Activated T-cell treated with anti-CD3 and anti-CD28 coated beads, Interleukin-2, amount 50 U/mL, for 24 hours (primary cell): ENCODE results near the gene C12orf56.

Source experiments
- DNase-seq: peaks from one replicate; pipeline ENCODE4 v3.0.0-alpha.2; 2020
- H3K27ac Mint-ChIP-seq: 2 replicates; pipeline ENCODE4 v1.8.0; 2020; ENCODE audit warnings: mild to moderate bottlenecking, mixed read lengths
- H3K27me3 Mint-ChIP-seq: 2 replicates; pipeline ENCODE4 v1.8.0; 2020; ENCODE audit warnings: mixed read lengths
- H3K36me3 Mint-ChIP-seq: 2 replicates; pipeline ENCODE4 v1.8.0; 2020; ENCODE audit warnings: low read depth, mixed read lengths
- H3K4me1 Mint-ChIP-seq: 2 replicates; pipeline ENCODE4 v1.8.0; 2020; ENCODE audit warnings: low read depth, mixed read lengths
- H3K4me3 Mint-ChIP-seq: 2 replicates; pipeline ENCODE4 v1.8.0; 2020; ENCODE audit warnings: mild to moderate bottlenecking, moderate library complexity, mixed read lengths
- H3K9me3 Mint-ChIP-seq: 2 replicates; pipeline ENCODE4 v1.8.0; 2020; ENCODE audit warnings: mixed read lengths

C12orf56 gene

DNA sequence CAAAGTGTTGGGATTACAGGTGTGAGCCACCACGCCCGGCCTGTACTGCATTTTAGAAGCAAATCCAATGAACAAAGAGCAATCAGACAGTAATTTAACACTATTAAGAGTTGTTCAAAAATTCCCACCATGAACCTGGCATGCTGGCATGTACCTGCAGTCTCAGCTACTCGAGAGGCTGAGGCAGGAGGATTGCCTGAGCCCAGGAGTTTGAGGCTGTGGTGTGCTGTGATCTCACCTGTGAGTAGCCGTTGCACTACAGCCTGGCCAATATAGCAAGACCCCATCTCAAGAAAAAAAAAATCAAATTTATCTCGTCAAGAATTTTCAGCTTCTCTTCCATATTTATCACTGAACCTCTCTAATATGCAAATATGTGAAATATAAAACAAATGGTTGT lies 128.7 kb downstream of the C12orf56 start:
- Mint-ChIP-seq H3K4me3 (no peak overlapping the region), H3K36me3 (no peaks in the 10 kb centered on the region), H3K27ac (no peak overlapping the region), H3K9me3 (no peaks in the 10 kb centered on the region), H3K4me1 (no peaks in the 10 kb centered on the region), H3K27me3 (no peaks in the 10 kb centered on the region)
- DNase-seq: no peak

GRCh38 chr12:64258576-64258975 lies 132.0 kb downstream of the C12orf56 start:
- no peaks in the 10 kb centered on the region for H3K36me3 Mint-ChIP-seq
- H3K4me1 Mint-ChIP-seq: no peaks in the 10 kb centered on the region
- no peak for DNase-seq
- H3K27me3 Mint-ChIP-seq: no peaks in the 10 kb centered on the region
- no peak overlapping the region for H3K27ac Mint-ChIP-seq
- no peaks in the 10 kb centered on the region for H3K9me3 Mint-ChIP-seq
- H3K4me3 Mint-ChIP-seq: no peak overlapping the region

DNA sequence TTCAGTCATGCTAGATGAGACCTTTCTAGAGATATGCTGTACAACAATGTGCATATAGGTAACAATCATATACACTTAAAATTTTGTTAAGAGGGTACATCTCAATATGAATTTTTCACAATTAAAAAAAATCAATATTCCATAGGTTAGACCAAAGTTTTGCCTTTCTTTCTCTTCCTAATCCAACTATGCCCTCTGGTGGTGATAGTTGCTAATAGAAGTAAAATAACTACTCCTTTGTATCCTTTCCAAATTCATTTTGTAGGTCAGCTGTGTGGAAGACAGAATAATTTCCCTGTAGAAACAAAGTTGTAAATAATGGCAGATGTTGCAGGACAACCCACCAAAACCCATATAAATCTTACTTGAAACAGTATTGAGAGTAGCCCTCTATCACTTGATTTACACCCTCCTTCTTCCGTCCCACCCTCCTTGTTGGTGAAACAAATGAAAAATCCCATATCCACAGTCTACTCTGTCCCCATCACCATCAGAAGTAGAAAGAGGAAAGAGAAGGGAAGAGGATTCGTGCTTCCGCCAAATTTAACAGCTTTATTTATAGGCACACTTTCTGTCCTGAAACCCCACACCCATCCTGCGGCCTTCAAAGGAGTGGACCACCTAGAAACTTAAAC lies 134.3 kb downstream of the C12orf56 start:
- no peak overlapping the region for H3K4me3 Mint-ChIP-seq
- no peaks in the 10 kb centered on the region for H3K4me1 Mint-ChIP-seq
- no peaks in the 10 kb centered on the region for H3K9me3 Mint-ChIP-seq
- DNase-seq: no peak
- H3K27me3 Mint-ChIP-seq: no peaks in the 10 kb centered on the region
- no peaks in the 10 kb centered on the region for H3K36me3 Mint-ChIP-seq
- H3K27ac Mint-ChIP-seq: no peak overlapping the region

- no peak for DNase-seq
- H3K4me1 Mint-ChIP-seq: no peaks in the 10 kb centered on the region
- no peaks in the 10 kb centered on the region for H3K9me3 Mint-ChIP-seq
- no peak overlapping the region for H3K27ac Mint-ChIP-seq
- H3K4me3 Mint-ChIP-seq: no peak overlapping the region
- H3K36me3 Mint-ChIP-seq: no peaks in the 10 kb centered on the region
- H3K27me3 Mint-ChIP-seq: no peaks in the 10 kb centered on the region
Measured at GRCh38 chr12:64255249-64255648, 135.3 kb downstream of the C12orf56 start.

DNA sequence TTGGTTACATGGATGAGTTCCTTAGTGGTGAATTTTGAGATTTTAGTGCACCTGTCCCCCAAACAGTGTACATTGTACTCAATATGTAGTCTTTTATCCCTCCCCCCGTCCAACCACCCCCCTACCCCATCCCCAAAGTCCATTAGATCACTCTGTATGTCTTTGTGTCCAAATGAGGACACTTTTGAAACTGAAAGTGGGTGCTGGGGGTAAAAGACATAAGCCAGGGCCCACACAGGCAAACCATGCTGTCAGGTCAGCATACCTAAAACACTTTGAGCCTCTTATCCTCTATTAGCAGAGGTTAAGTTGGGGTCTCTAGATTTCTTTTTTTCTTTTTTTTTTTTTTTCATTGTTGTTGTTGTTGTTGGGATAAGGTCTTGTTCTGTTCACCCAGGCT lies 137.2 kb downstream of the C12orf56 start:
- Mint-ChIP-seq H3K9me3 (no peaks in the 10 kb centered on the region), H3K36me3 (no peaks in the 10 kb centered on the region), H3K27me3 (no peaks in the 10 kb centered on the region), H3K4me3 (no peak overlapping the region), H3K27ac (no peak overlapping the region), H3K4me1 (no peaks in the 10 kb centered on the region)
- DNase-seq: no peak

- no peak overlapping the region for H3K4me3 Mint-ChIP-seq
- no peaks in the 10 kb centered on the region for H3K36me3 Mint-ChIP-seq
- no peaks in the 10 kb centered on the region for H3K4me1 Mint-ChIP-seq
- no peak overlapping the region for H3K27ac Mint-ChIP-seq
- H3K9me3 Mint-ChIP-seq: no peaks in the 10 kb centered on the region
- DNase-seq: no peak
- H3K27me3 Mint-ChIP-seq: no peaks in the 10 kb centered on the region
Measured at GRCh38 chr12:64252681-64253080, 137.9 kb downstream of the C12orf56 start.

- Mint-ChIP-seq H3K4me1 (no peaks in the 10 kb centered on the region), H3K4me3 (no peak overlapping the region), H3K9me3 (no peaks in the 10 kb centered on the region), H3K27ac (no peak overlapping the region), H3K27me3 (no peaks in the 10 kb centered on the region), H3K36me3 (no peaks in the 10 kb centered on the region)
- no peak for DNase-seq
Measured at GRCh38 chr12:64243809-64244208, 146.7 kb downstream of the C12orf56 start.

- H3K27ac Mint-ChIP-seq: no peak overlapping the region
- H3K36me3 Mint-ChIP-seq: no peaks in the 10 kb centered on the region
- no peak for DNase-seq
- H3K4me1 Mint-ChIP-seq: no peaks in the 10 kb centered on the region
- H3K9me3 Mint-ChIP-seq: no peaks in the 10 kb centered on the region
- H3K4me3 Mint-ChIP-seq: no peak overlapping the region
- H3K27me3 Mint-ChIP-seq: peaks cover 6% of the 10 kb centered on the region
Measured at GRCh38 chr12:64240781-64241180, 149.8 kb downstream of the C12orf56 start.

GRCh38 chr12:64237382-64237781 lies 153.2 kb downstream of the C12orf56 start:
- Mint-ChIP-seq H3K36me3 (no peaks in the 10 kb centered on the region), H3K27ac (no peak overlapping the region), H3K27me3 (peaks cover 12% of the 10 kb centered on the region), H3K9me3 (no peaks in the 10 kb centered on the region), H3K4me1 (no peaks in the 10 kb centered on the region), H3K4me3 (no peak overlapping the region)
- no peak for DNase-seq

GRCh38 chr12:64236549-64236948 lies 154.0 kb downstream of the C12orf56 start:
- no peak overlapping the region for H3K27ac Mint-ChIP-seq
- no peak overlapping the region for H3K4me3 Mint-ChIP-seq
- no peaks in the 10 kb centered on the region for H3K4me1 Mint-ChIP-seq
- no peaks in the 10 kb centered on the region for H3K9me3 Mint-ChIP-seq
- no peak for DNase-seq
- H3K27me3 Mint-ChIP-seq: peaks cover 12% of the 10 kb centered on the region
- H3K36me3 Mint-ChIP-seq: no peaks in the 10 kb centered on the region

GRCh38 chr12:64232196-64232595 lies 158.4 kb downstream of the C12orf56 start:
- Mint-ChIP-seq H3K4me1 (no peaks in the 10 kb centered on the region), H3K36me3 (no peaks in the 10 kb centered on the region), H3K9me3 (no peaks in the 10 kb centered on the region), H3K4me3 (no peak overlapping the region), H3K27ac (no peak overlapping the region), H3K27me3 (peaks cover 18% of the 10 kb centered on the region)
- no peak for DNase-seq

DNA sequence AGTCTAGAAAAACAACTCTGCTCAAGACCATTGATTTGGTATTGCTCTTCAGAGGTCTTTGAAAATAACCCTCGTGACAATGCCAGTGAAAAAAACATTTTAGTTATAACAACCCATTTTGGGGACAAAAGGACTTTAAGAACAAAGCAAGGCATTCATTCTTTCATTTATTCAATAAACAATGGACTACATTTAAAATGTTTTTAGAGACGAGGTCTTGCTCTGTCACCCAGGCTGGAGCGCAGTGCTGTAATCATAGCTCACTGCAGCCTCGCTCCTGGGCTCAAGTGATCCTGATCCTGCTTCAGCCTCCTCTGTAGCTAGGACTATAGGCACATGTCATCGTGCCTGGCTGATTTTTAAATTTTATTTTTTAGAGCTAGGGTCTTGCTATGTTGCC lies 160.8 kb downstream of the C12orf56 start:
- no peak overlapping the region for H3K27ac Mint-ChIP-seq
- H3K36me3 Mint-ChIP-seq: no peaks in the 10 kb centered on the region
- no peaks in the 10 kb centered on the region for H3K9me3 Mint-ChIP-seq
- peaks cover 10% of the 10 kb centered on the region for H3K27me3 Mint-ChIP-seq
- no peak for DNase-seq
- no peak overlapping the region for H3K4me3 Mint-ChIP-seq
- no peaks in the 10 kb centered on the region for H3K4me1 Mint-ChIP-seq

GRCh38 chr12:64229240-64229639 lies 161.3 kb downstream of the C12orf56 start:
- Mint-ChIP-seq H3K9me3 (no peaks in the 10 kb centered on the region), H3K27ac (no peak overlapping the region), H3K36me3 (no peaks in the 10 kb centered on the region), H3K4me1 (no peaks in the 10 kb centered on the region), H3K27me3 (peaks cover 10% of the 10 kb centered on the region), H3K4me3 (no peak overlapping the region)
- no peak for DNase-seq

GRCh38 chr12:64225626-64226025 lies 164.9 kb downstream of the C12orf56 start:
- Mint-ChIP-seq H3K4me1 (peaks cover 12% of the 10 kb centered on the region), H3K4me3 (no peak overlapping the region), H3K27me3 (peaks cover 10% of the 10 kb centered on the region), H3K36me3 (peaks cover 9% of the 10 kb centered on the region), H3K9me3 (no peaks in the 10 kb centered on the region), H3K27ac (no peak overlapping the region)
- no peak for DNase-seq

DNA sequence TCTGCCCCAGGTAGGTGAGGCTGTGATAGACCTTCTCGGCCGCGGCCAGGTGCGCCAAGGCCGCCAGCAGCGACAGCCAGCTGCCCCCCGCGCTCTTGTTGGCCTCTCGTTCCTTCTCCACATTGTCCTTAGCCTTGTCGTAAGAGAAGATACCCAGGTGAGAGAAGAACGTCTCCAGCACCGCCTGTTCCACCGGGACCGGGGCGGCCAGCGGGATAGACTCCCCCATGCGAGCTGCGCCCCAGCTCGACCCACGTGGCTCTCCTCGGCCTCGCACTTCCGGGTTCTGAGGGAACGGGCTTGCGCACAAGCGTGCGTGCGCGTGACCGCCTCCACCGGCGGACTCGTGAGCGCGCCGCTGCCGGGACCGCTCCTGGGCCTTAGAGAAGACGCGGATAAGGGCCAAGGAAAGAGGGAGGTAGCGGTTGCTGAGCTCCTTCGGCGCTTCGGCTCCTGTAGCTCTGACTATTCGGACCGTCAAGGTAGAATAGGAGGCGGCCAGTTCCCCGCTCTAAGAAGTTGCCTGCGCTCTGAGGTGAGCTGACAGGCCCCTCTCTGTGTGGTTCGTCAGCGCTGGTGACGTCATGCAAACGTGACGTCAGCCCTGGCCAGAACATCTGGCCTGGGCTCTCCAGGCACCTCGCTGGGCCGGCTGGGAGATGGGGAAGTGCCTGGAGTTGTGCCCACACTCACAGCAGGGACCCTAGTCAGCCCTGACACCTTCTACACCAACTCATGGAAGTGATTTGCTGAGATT lies 168.4 kb downstream of the C12orf56 start, which contains the start of gene KICS2:
KICS2 (minus strand) TSS at position 288 of the 757 bp plus-strand sequence; CDS start at position 229, 59 bp downstream.
- H3K27me3 Mint-ChIP-seq: peaks cover 4% of the 10 kb centered on the region

More for the DNA sequence above, 168.4 kb downstream of the C12orf56 start, which contains the start of gene KICS2:
- peak within 1 kb of the TSS; percentile 88 for H3K4me3 Mint-ChIP-seq
- peak within 1 kb of the TSS; percentile 97 for H3K27ac Mint-ChIP-seq
- H3K36me3 Mint-ChIP-seq: peaks cover 9% of the 10 kb centered on the region
- H3K9me3 Mint-ChIP-seq: no peaks in the 10 kb centered on the region
- peak; percentile 94 for DNase-seq
- H3K4me1 Mint-ChIP-seq: peaks cover 34% of the 10 kb centered on the region
